Peyer's patch (tissue), 4 donors: ENCODE measurements around the gene ACO1. TPM values are rescaled to one million over a fixed set of nuclear protein-coding genes. Genes with fewer than 3 reads are reported as not detected.

Experiments used
- DNase-seq, 3 donors: peaks; one replicate each; pipeline ENCODE4 v3.0.0-alpha.2; 2017 to 2019
- H3K27ac ChIP-seq, 4 donors: fragments of 200-600 bp; sonication (generic); one replicate each; pipeline ENCODE4 v1.5.1; 2016 to 2019
- H3K27me3 ChIP-seq, 2 donors: fragments of 200-600 bp; sonication (generic); one replicate each; pipeline ENCODE4 v1.5.1; 2019
- H3K36me3 ChIP-seq, 3 donors: fragments of 200-600 bp; sonication (generic); one replicate each; pipeline ENCODE4 v1.5.1; 2016 to 2019
- H3K4me1 ChIP-seq, 4 donors: fragments of 200-600 bp; sonication (generic); one replicate each; pipeline ENCODE4 v1.5.1; 2016 to 2019
- H3K4me3 ChIP-seq, 4 donors: fragments of 200-600 bp; sonication (generic); 1 replicate in 3 of 4; 2 replicates in 1 of 4; pipeline ENCODE4 v1.5.1; 2016 to 2019; ENCODE audit warnings: mild to moderate bottlenecking in 1 of 4
- H3K9me3 ChIP-seq, 4 donors: fragments of 200-600 bp; sonication (generic); one replicate each; pipeline ENCODE4 v1.5.1; 2016 to 2019; ENCODE audit warnings: mild to moderate bottlenecking in 1 of 4
- POLR2A ChIP-seq, 2 donors: fragments of 450-650 bp; IDR thresholded peaks; one replicate each; pipeline ENCODE4 v1.5.1; 2017; ENCODE audit warnings: antibody characterized with exemption in 2 of 2, mild to moderate bottlenecking in 2 of 2, moderate library complexity in 2 of 2
- total RNA-seq, 4 donors: library from RNA; depleted of rRNA; stranded (reverse); fragments of >200 nt; gene quantifications; one replicate each; pipeline ENCODE4 v1.1.0, GENCODE V29; 2016
- TF ChIP-seq, protein P1 (sequence below), 6 experiments: fragments of 450-650 bp in 4 of 6; fragments of 200-600 bp in 2 of 6; sonication (generic) in 1 of 6; IDR thresholded peaks; one replicate each; pipeline ENCODE4 v1.5.1; 2017 to 2019; ENCODE audit warnings: antibody characterized with exemption in 6 of 6, mild to moderate bottlenecking in 3 of 6, moderate library complexity in 1 of 6

The ACO1 gene
- total RNA-seq: 10 to 100 TPM; 22.3 to 61.8 (median 51.7) TPM

DNA sequence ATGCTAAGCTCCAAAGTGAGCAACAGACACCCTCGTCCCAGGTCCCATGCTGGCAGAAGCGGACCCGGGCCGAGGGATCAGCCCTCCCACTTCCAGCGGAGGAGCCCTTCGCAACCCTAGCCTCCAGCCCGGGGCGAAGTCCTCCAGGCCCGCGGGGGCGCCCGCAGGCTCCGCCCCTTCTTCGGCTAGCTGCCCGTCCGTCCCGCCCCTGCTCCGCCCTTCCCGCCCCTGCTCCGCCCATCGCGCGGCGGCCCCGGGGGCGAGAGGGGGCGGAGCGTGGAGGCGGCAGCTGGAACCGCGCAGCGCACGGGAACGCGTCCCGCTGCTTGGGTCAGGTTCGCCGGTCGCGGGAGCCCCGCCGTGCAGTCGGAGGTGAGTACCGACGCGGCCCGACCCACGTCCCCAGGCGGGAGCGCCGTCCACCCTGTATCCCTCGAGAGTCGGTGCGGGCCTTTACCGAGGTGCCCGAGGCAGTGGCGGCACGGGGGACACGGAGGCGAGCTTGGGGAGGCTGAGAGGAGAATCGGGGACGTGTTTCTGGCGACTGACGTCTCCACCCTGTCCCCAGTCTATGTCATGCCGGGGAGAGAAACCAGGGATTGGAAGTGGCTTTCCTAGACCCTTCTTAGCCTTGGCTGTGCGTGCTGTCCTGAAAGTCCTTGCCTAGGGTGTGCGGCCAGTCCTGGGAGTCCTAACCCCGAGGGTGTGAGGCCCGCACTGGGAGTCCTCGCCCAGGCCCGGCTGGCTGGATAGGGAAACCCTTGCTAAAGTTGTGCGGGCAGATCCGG is at the start of gene ACO1:
Gene ACO1 (plus strand): TSS at position 280 of the 788 bp plus-strand sequence. CDS start 20,864 bp downstream, outside the sequence.
- H3K4me3 ChIP-seq: peak within 1 kb of the TSS; percentile 62 to 82 (median 67)
- no peaks in the 10 kb centered on the region for H3K36me3 ChIP-seq
- no peaks in the 10 kb centered on the region for H3K9me3 ChIP-seq
- H3K4me1 ChIP-seq: peaks cover 0 to 13% (median 2%) of the 10 kb centered on the region in 4 donors
- peak; percentile 80 to 91 for TF ChIP-seq POLR2A (IDR thresholded peaks at IDR 0.05)
- TF ChIP-seq, protein P1, sequence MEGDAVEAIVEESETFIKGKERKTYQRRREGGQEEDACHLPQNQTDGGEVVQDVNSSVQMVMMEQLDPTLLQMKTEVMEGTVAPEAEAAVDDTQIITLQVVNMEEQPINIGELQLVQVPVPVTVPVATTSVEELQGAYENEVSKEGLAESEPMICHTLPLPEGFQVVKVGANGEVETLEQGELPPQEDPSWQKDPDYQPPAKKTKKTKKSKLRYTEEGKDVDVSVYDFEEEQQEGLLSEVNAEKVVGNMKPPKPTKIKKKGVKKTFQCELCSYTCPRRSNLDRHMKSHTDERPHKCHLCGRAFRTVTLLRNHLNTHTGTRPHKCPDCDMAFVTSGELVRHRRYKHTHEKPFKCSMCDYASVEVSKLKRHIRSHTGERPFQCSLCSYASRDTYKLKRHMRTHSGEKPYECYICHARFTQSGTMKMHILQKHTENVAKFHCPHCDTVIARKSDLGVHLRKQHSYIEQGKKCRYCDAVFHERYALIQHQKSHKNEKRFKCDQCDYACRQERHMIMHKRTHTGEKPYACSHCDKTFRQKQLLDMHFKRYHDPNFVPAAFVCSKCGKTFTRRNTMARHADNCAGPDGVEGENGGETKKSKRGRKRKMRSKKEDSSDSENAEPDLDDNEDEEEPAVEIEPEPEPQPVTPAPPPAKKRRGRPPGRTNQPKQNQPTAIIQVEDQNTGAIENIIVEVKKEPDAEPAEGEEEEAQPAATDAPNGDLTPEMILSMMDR (IDR thresholded peaks at IDR 0.05): no peak
- peak within 1 kb of the TSS; percentile 77 to 85 (median 80) for H3K27ac ChIP-seq
- no peaks in the 10 kb centered on the region for H3K27me3 ChIP-seq
- peak; percentile 88 to 96 (median 96) for DNase-seq

DNA sequence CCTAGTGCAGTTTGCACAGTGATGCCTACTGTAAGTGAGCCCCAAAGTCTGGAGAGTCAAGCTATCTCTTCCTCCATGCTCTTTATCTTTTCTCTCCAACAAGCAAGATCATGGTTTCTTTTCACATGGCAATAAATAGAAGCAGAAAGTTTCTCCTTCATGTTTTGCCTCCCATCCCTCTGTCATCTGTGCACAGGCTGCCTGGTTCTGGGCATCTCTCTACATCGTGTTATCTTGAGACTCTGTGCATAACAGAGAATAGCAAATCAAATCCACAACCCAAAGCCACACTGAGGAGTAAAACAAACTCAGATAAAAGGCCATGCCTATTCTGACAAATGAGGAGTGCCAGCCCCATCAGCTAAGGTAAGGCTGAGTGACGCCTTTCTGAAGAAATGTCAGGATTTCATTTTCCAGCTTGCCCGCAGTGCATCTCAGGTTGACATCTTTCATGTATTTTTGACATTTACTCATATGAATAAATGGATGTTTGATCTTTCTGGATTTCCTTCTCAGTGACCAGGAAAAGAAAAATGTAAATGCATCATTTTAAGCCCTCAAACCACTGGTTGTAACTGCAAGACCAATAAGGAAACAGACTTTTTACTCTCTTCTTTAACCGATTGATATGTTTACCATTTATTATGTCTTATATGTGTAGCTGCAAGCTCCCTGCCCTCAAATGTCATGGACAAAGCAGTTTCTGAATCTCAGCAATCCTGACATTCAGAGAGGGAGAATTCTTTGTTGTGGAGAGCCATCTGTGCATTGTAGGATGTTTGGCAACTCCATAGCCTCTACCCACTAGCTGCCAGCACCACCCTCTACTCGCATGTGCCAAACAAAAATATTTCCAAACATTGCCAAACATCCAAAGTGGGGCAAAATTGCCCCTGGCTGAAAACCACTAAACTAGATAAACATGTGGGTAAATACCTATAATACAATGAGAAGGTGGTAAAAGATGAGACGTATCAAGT is 49.2 kb upstream of the ACO1 start:
- Histone ChIP-seq H3K36me3 (no peaks in the 10 kb centered on the region), H3K4me1 (no peaks in the 10 kb centered on the region), H3K27me3 (no peaks in the 10 kb centered on the region), H3K27ac (no peak overlapping the region), H3K9me3 (no peaks in the 10 kb centered on the region), H3K4me3 (no peak overlapping the region)
- DNase-seq: no peak
- no peak for TF ChIP-seq POLR2A (IDR thresholded peaks at IDR 0.05)

DNA sequence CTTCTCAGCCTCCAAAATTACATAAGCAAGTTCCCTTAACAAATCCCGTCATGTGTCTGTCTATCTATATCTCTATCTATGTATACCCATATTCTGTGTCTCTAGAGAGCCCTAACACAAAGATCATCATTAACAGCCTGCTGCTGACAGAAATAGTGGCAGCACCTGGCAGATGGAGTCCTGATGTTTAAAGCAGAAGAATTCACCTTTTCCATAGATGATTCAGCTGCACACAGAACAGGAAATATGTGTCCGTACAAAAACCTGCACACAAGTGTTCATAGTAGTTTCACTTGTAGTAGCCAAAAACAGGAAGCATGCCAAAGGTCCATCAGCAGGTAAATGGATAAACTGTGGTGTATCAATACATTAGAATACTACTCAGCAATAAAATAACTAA is 45.0 kb upstream of the ACO1 start:
- Histone ChIP-seq H3K4me1 (no peaks in the 10 kb centered on the region), H3K9me3 (no peaks in the 10 kb centered on the region), H3K27ac (no peak overlapping the region), H3K27me3 (no peaks in the 10 kb centered on the region), H3K4me3 (no peak overlapping the region), H3K36me3 (no peaks in the 10 kb centered on the region)
- TF ChIP-seq, protein P1 (IDR thresholded peaks at IDR 0.05): no peak
- no peak for TF ChIP-seq POLR2A (IDR thresholded peaks at IDR 0.05)
- no peak for DNase-seq

DNA sequence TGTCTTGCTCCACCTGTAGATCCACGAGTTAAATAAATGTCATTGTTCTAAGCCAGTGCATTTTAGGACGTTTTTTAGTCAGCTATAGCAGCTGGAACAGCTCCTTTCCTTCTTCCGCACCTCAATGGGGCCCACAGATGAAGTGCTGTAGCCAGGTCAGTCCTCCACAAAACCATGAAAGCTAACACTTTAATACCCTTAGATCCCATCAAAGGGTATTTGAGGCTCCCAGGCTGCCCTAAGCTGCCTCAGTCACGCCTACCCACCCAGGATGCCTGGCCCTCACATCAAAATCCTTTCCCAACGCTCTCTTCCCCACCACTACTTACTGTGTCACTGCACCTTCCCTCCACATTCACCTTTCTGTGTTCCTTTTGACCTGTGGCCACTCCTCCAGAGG is 44.1 kb upstream of the ACO1 start:
- H3K4me1 ChIP-seq: no peaks in the 10 kb centered on the region
- H3K4me3 ChIP-seq: no peak overlapping the region
- no peaks in the 10 kb centered on the region for H3K9me3 ChIP-seq
- no peak overlapping the region for H3K27ac ChIP-seq
- no peaks in the 10 kb centered on the region for H3K27me3 ChIP-seq
- TF ChIP-seq POLR2A (IDR thresholded peaks at IDR 0.05): no peak
- TF ChIP-seq, protein P1 (IDR thresholded peaks at IDR 0.05): no peak
- DNase-seq: no peak
- H3K36me3 ChIP-seq: no peaks in the 10 kb centered on the region

DNA sequence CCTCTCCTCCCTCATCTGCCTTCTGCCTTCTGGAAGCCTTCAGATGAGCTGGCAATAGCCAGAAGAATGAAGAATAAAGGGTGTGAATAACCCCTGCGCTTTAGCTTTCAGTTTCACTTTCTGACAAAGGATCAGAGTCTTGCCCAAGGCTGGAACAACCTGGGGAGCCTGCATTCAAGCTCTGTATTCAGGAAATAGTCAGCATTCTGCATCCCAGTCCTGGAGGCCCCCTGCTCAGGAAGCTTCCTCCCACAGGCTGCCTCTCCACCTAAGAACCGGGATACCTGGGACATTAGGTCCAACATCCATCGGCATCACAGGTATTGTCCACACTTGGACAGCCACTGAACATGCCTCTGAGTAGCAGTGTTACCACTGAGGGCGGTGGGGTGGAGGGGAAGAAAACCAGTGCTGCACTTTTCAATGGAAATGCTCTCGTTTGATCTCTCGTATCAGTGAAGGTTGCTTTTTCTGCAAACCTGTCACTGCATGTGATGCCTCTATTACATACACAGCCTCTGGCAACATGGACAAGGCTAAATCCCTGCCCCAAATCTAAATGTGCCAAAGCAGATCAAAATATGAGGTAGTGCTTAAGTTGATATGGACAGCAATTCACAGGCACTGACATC is 39.8 kb upstream of the ACO1 start:
- Histone ChIP-seq H3K4me1 (no peaks in the 10 kb centered on the region), H3K27ac (no peak overlapping the region), H3K9me3 (no peaks in the 10 kb centered on the region), H3K36me3 (no peaks in the 10 kb centered on the region), H3K27me3 (no peaks in the 10 kb centered on the region), H3K4me3 (peak overlapping the region in 1 of 4 donors; percentile 3)
- no peak for DNase-seq
- TF ChIP-seq, protein P1 (IDR thresholded peaks at IDR 0.05): no peak
- no peak for TF ChIP-seq POLR2A (IDR thresholded peaks at IDR 0.05)
